Measurements from ENCODE around the gene SLC29A3. TPM values are rescaled to one million over a fixed set of nuclear protein-coding genes. Genes with fewer than 3 reads are reported as not detected.

SLC29A3 gene
- total and polyA plus RNA-seq, 2 donors from 2014 or later, result 5.3 to 5.7 TPM

DNA sequence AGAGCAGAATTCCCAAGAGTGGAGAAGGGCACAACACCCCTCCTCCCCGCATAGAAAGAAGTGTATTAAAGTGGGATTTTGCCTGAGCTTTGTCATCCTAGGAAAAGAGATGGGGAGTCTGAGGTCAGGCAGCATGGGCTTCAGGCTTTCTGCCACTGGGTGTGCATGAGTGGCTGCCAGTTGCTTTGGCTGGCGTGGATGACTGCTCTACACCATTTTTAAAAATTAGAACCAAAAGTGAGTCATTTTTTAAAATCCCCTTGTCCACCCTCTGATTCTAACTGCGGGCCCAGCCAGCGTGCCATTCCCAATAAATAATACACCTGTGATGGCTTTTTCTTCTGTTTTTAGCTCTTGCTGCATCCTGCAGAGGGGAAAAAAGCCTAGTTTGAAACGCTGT, 13.4 kb downstream of the SLC29A3 start:
- FAIRE-seq (no peak), DNase-seq (no peak)
- intact Hi-C loops (cut with DNase I), result no loop called here
- H3K9me3 ChIP-seq (ENCODE audit: control insufficient read depth in 2 of 3, insufficient read depth in 1 of 3, low read length in 3 of 3), result no peaks in the 10 kb centered on the region
- peaks cover 6 to 27% (median 14%) of the 10 kb centered on the region in 3 donors for H3K4me1 ChIP-seq (ENCODE audit: control insufficient read depth in 2 of 3, insufficient read depth in 2 of 3, low read depth in 1 of 3, low read length in 3 of 3)
- H3K4me3 ChIP-seq (ENCODE audit: low read length in 3 of 3), result no peak overlapping the region
- no peak for TF ChIP-seq CTCF (IDR thresholded peaks at IDR 0.05; ENCODE audit: borderline replicate concordance, extremely low read depth, insufficient read depth)
- no peaks in the 10 kb centered on the region for H3K36me3 ChIP-seq (ENCODE audit: control insufficient read depth in 2 of 3, insufficient read depth in 3 of 3, low read length in 3 of 3)
- H3K9ac ChIP-seq (ENCODE audit: low read length in 3 of 3), result no peak overlapping the region
- H3K27ac ChIP-seq (ENCODE audit: low read depth in 2 of 2, low read length in 2 of 2), result no peak overlapping the region
- H3K27me3 ChIP-seq (ENCODE audit: control insufficient read depth, insufficient read depth, low read length), result no peaks in the 10 kb centered on the region

DNA sequence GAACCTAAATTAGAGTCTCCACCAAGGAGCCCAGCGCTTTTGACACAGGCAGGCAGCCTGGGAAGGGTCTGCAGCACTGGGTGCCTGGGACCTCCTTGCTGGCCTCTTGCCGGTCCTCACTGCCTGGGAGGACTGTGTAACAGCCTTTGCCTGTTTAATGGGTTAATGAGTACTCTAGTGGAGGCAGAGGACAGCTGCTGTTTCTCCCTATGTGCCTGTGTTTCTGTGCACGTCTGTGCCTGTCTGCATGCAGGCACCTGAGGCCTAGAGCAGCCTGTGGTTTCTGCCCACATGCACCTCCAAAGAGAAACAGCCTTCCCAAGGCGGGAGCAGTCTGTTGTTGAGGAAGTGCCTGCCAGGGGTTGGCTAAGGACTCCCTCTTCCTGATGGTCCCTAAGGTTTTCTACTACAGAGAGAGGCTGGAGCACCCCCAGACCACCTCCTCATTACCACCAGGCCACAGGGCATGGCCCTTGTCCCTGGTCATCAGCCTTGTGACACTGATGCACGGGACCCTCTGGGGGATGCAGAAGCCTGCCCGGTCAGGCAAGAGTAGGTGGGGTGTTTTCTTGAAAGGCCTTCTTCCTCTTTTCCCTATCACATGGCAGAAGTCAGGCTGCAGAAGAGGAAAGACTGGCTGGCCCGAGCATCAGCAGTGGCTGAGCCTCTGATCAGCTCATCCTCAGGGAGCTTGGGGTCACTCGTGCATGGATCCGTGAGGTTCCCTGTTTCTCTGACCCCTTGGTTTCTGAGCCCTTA, 14.2 kb downstream of the SLC29A3 start:
- Histone ChIP-seq H3K4me1 (ENCODE audit: control insufficient read depth in 2 of 3, insufficient read depth in 2 of 3, low read depth in 1 of 3, low read length in 3 of 3) (peaks cover 6 to 30% (median 14%) of the 10 kb centered on the region in 3 donors), H3K27ac (ENCODE audit: low read depth in 2 of 2, low read length in 2 of 2) (no peak overlapping the region), H3K36me3 (ENCODE audit: control insufficient read depth in 2 of 3, insufficient read depth in 3 of 3, low read length in 3 of 3) (no peaks in the 10 kb centered on the region), H3K4me3 (ENCODE audit: low read length in 3 of 3) (no peak overlapping the region), H3K9me3 (ENCODE audit: control insufficient read depth in 2 of 3, insufficient read depth in 1 of 3, low read length in 3 of 3) (no peaks in the 10 kb centered on the region), H3K9ac (ENCODE audit: low read length in 3 of 3) (no peak overlapping the region), H3K27me3 (ENCODE audit: control insufficient read depth, insufficient read depth, low read length) (no peaks in the 10 kb centered on the region)
- TF ChIP-seq CTCF (IDR thresholded peaks at IDR 0.05; ENCODE audit: borderline replicate concordance, extremely low read depth, insufficient read depth), result no peak
- no peak for FAIRE-seq
- intact Hi-C loops (cut with DNase I), result no loop called here
- DNase-seq, result no peak

DNA sequence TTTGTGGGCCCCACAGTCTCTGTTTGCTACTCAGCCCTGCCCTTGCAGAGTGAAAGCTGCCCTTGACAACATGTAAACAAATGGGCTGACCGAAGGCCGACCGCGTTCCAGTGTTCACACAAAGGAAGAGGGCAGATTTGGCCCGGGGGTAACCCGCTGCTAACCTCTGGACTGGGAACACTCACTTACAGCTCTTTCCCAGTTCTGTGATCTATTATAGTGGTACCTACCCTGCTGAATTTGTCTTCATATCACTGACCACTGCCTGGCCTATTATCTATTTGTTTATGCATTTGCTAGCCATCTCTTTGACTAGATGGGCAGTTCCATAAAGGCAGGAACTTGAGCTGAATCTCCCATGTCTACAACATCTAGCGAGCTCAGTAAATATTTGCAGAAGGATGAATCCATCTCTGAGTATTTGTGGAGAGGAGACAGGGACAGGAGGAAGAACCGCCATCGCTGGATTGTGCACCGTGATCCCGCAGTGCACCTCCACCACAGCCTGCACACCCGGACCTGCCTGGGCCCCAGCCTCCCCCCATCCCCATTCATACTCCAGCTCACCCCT, 15.2 kb downstream of the SLC29A3 start:
- H3K36me3 ChIP-seq (ENCODE audit: control insufficient read depth in 2 of 3, insufficient read depth in 3 of 3, low read length in 3 of 3), result no peaks in the 10 kb centered on the region
- H3K27ac ChIP-seq (ENCODE audit: low read depth in 2 of 2, low read length in 2 of 2), result no peak overlapping the region
- H3K9me3 ChIP-seq (ENCODE audit: control insufficient read depth in 2 of 3, insufficient read depth in 1 of 3, low read length in 3 of 3), result no peaks in the 10 kb centered on the region
- peaks cover 6 to 30% (median 14%) of the 10 kb centered on the region in 3 donors for H3K4me1 ChIP-seq (ENCODE audit: control insufficient read depth in 2 of 3, insufficient read depth in 2 of 3, low read depth in 1 of 3, low read length in 3 of 3)
- no peak overlapping the region for H3K9ac ChIP-seq (ENCODE audit: low read length in 3 of 3)
- TF ChIP-seq CTCF (IDR thresholded peaks at IDR 0.05; ENCODE audit: borderline replicate concordance, extremely low read depth, insufficient read depth), result no peak
- intact Hi-C loops (cut with DNase I), result no loop called here
- DNase-seq (peak in 2 of 5 donors; percentile 39 to 57), FAIRE-seq (no peak)
- H3K27me3 ChIP-seq (ENCODE audit: control insufficient read depth, insufficient read depth, low read length), result no peaks in the 10 kb centered on the region
- H3K4me3 ChIP-seq (ENCODE audit: low read length in 3 of 3), result no peak overlapping the region
